Measurements from ENCODE around the gene TMUB1.

- TF ChIP-seq EZH2 (IDR thresholded peaks at IDR 0.05; ENCODE audit: borderline replicate concordance, low read depth, low read length, poor library complexity, severe bottlenecking) (no peak), CTCF (conservative IDR thresholded peaks at IDR 0.05; ENCODE audit: low read depth, low read length) (no peak)
These were observed 35.1 kb downstream of the TMUB1 start, which contains the start of gene ASIC3 for GRCh38 chr7:151047976-151048815.
